HepG2 (cell line): Measurements from ENCODE around the gene MLLT10. TPM values are rescaled to one million over a fixed set of nuclear protein-coding genes. Genes with fewer than 3 reads are reported as not detected.

Experiments
- AKAP8 ChIP-seq: sonication (generic); formaldehyde crosslinking; IDR thresholded peaks from 2 replicates; pipeline ENCODE4 v1.5.1; 2020; ENCODE audit warnings: mild to moderate bottlenecking, missing genetic modification reagents
- CBX2 ChIP-seq, 2 experiments: fragments of 200-600 bp in 1 of 2; sonication (generic); formaldehyde crosslinking in 1 of 2; IDR thresholded peaks; 2 replicates each; pipeline versions ENCODE4 v1.7.0 to v1.8.1; 2018 to 2022; ENCODE audit warnings: low read depth in 2 of 2, low read length in 1 of 2, mild to moderate bottlenecking in 1 of 2, missing genetic modification reagents in 1 of 2
- DR1 ChIP-seq: sonication (generic); formaldehyde crosslinking; IDR thresholded peaks from 2 replicates; pipeline ENCODE4 v1.8.0; 2021; ENCODE audit warnings: mild to moderate bottlenecking, missing genetic modification reagents, inconsistent platforms
- EEA1 ChIP-seq: sonication (generic); formaldehyde crosslinking; IDR thresholded peaks from 2 replicates; pipeline ENCODE4 v1.5.1; 2020; ENCODE audit warnings: mild to moderate bottlenecking, missing genetic modification reagents, borderline replicate concordance
- ESRRA ChIP-seq: sonication (generic); formaldehyde crosslinking; IDR thresholded peaks from 2 replicates; pipeline ENCODE4 v1.5.1; 2020; ENCODE audit warnings: mild to moderate bottlenecking, low read depth, missing genetic modification reagents
- GPN1 ChIP-seq: sonication (generic); formaldehyde crosslinking; IDR thresholded peaks from 2 replicates; pipeline ENCODE4 v1.5.1; 2020; ENCODE audit warnings: missing genetic modification reagents, borderline replicate concordance
- KLF16 ChIP-seq, 2 experiments: sonication (generic) in 1 of 2; formaldehyde crosslinking in 1 of 2; IDR thresholded peaks; 2 replicates each; pipeline versions ENCODE4 v1.6.1 to v1.8.0; 2016 to 2023; ENCODE audit warnings: missing genetic modification reagents in 2 of 2, missing compliant biosample characterization in 1 of 2
- KLF9 ChIP-seq: IDR thresholded peaks from 2 replicates; pipeline ENCODE4 v1.6.1; 2016; ENCODE audit warnings: low read depth
- NCOA5 ChIP-seq: sonication (generic); formaldehyde crosslinking; IDR thresholded peaks from 2 replicates; pipeline ENCODE4 v1.4.0; 2020; ENCODE audit warnings: missing genetic modification reagents
- RBAK ChIP-seq: sonication (generic); formaldehyde crosslinking; IDR thresholded peaks from 2 replicates; pipeline ENCODE4 v1.5.1; 2020; ENCODE audit warnings: mild to moderate bottlenecking, missing genetic modification reagents
- SRF ChIP-seq: IDR thresholded peaks from 2 replicates; pipeline ENCODE4 v1.6.1; 2011; ENCODE audit warnings: mild to moderate bottlenecking, low read depth, low read length, moderate library complexity
- U2AF1 ChIP-seq: fragments of 200-400 bp; formaldehyde crosslinking; optimal IDR thresholded peaks from 2 replicates; pipeline ENCODE3; 2017; ENCODE audit warnings: mild to moderate bottlenecking, low read depth, low read length
- ZBTB33 ChIP-seq: sonication (generic); formaldehyde crosslinking; IDR thresholded peaks from 2 replicates; pipeline ENCODE4 v1.4.0; 2020; ENCODE audit warnings: missing genetic modification reagents
- ZFP36L2 ChIP-seq: sonication (generic); formaldehyde crosslinking; IDR thresholded peaks from 2 replicates; pipeline ENCODE4 v1.4.0; 2020; ENCODE audit warnings: missing genetic modification reagents
- ZMYM2 ChIP-seq: sonication (generic); formaldehyde crosslinking; IDR thresholded peaks from 2 replicates; pipeline ENCODE4 v1.8.0; 2022; ENCODE audit warnings: mild to moderate bottlenecking, missing genetic modification reagents
- ZNF337 ChIP-seq: sonication (generic); formaldehyde crosslinking; IDR thresholded peaks from 2 replicates; pipeline ENCODE4 v1.5.1; 2020; ENCODE audit warnings: missing genetic modification reagents, low read depth, mild to moderate bottlenecking, borderline replicate concordance
- ZNF362 ChIP-seq: sonication (generic); formaldehyde crosslinking; IDR thresholded peaks from 2 replicates; pipeline ENCODE4 v1.4.0; 2020; ENCODE audit warnings: missing genetic modification reagents, mild to moderate bottlenecking, borderline replicate concordance
- ZNF431 ChIP-seq: sonication (generic); formaldehyde crosslinking; IDR thresholded peaks from 2 replicates; pipeline ENCODE4 v1.9.0; 2022; ENCODE audit warnings: missing genetic modification reagents, low read depth, mild to moderate bottlenecking, borderline replicate concordance
- ZNF605 ChIP-seq: sonication (generic); formaldehyde crosslinking; IDR thresholded peaks from 2 replicates; pipeline ENCODE4 v1.8.0; 2022; ENCODE audit warnings: mild to moderate bottlenecking, missing genetic modification reagents
- ZNF816 ChIP-seq: sonication (generic); formaldehyde crosslinking; IDR thresholded peaks from 2 replicates; pipeline ENCODE4 v1.8.0; 2022; ENCODE audit warnings: missing genetic modification reagents, mild to moderate bottlenecking, borderline replicate concordance
- polyA plus RNA-seq, 8 experiments: library from polyadenylated mRNA; depleted of rRNA in 3 of 8; stranded (reverse) in 7 of 8; unstranded in 1 of 8; fragments of >200 nt; fragmentation: Illumina TruSeq in 4 of 8; extraction: Trizol in 4 of 8; gene quantifications; 2 replicates each; pipeline versions ENCODE4 v1.2.1 to v1.2.3, GENCODE V29; 2011 to 2016; ENCODE audit warnings: low read depth in 4 of 8, missing spikeins in 1 of 8, mixed read lengths in 1 of 8; ENCODE audit not compliant: insufficient read depth in 1 of 8
- total RNA-seq, 5 experiments: library from RNA; depleted of rRNA; stranded (reverse); fragments of >200 nt; fragmentation: Illumina TruSeq; extraction: Trizol; gene quantifications; 2 replicates each; pipeline ENCODE4 v1.2.3, GENCODE V29; 2016; ENCODE audit warnings: low read depth in 1 of 5
- TF ChIP-seq, protein P1 (sequence below): sonication (generic); formaldehyde crosslinking; IDR thresholded peaks from 2 replicates; pipeline ENCODE4 v1.4.0; 2020; ENCODE audit warnings: missing genetic modification reagents
- TF ChIP-seq, protein P2 (sequence below): sonication (generic); formaldehyde crosslinking; IDR thresholded peaks from 2 replicates; pipeline ENCODE4 v1.4.0; 2020; ENCODE audit warnings: mild to moderate bottlenecking, missing genetic modification reagents, borderline replicate concordance

The MLLT10 gene
- total and polyA plus RNA-seq, 2 of the 13 experiments (the other 11 are each of a cell fraction or from before 2014, with no cell fraction given) = 51.3 to 84.1 TPM

DNA sequence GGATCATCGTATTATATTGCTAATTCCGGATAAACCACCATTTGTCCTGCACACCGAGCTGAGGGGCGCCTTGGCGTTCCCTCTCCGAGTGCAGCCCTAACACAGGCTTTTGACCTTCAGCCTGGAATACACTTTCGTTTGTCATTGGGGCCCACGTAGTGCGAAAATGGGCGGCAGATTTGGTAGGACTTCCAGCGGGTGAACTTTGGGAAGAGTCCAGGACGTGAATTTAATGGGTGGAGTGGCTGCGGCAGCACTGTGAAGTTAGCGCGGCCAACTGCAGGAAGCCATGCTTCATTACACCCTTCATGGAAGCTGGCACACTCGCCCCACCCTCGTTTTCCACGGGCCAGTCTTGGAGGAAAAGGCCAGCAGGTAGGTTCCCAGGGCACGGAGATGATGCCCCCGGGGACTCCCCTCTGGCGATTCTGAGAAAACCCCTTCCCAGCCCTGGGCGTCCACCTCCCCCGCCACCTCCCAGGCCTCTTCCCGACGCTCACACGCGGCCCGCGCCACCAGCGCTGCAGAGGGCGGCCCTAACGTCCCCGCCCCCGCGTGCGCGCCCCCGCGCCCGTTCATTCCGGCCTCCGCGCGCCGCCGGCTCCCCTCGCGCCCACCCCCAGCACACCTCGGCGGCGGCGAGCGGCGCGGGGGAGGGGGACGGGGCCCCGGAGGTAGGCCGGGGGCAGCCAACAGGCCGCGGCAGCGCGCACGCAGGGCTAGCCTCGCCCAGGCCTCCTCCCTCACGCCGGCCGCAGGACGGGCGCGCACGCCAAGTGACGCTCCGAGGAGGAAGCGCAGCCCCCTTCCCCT, at the start of gene MLLT10 (continued):
- TF ChIP-seq ZMYM2 (CRISPR knock-in tag) (peak; percentile 74; the same call in 1 of the 2 replicates), ZNF605 (peak; percentile 91), EEA1 (CRISPR knock-in tag) (peak; percentile 71; the same call in 1 of the 2 replicates), CBX2 (IDR thresholded peaks at IDR 0.05; ENCODE audit: low read depth, low read length) (no peak), CBX2 (CRISPR knock-in tag; IDR thresholded peaks at IDR 0.05; ENCODE audit: low read depth) (no peak), RBAK (CRISPR knock-in tag) (no peak; the same call in none of the 2 replicates), ESRRA (CRISPR knock-in tag) (peak; percentile 95), SRF (no peak), NCOA5 (CRISPR knock-in tag) (no peak), ZBTB33 (CRISPR knock-in tag) (no peak), ZFP36L2 (CRISPR knock-in tag) (0 out of 2 replicates have a peak, but pooled peaks have one; percentile 40), ZNF431 (CRISPR knock-in tag) (peak; percentile 85; the same call in 1 of the 2 replicates), KLF16 (CRISPR knock-in tag; IDR thresholded peaks at IDR 0.05) (peak in 1 of 2 experiments; percentile 85; a peak in 2 of 4 replicates), GPN1 (CRISPR knock-in tag) (peak; percentile 50; the same call in 1 of the 2 replicates), DR1 (peak; percentile 78), ZNF816 (CRISPR knock-in tag) (no peak; the same call in 1 of the 2 replicates), ZNF337 (CRISPR knock-in tag) (0 out of 2 replicates have a peak, but pooled peaks have one; percentile 13), AKAP8 (CRISPR knock-in tag) (peak; percentile 87), ZNF362 (CRISPR knock-in tag) (peak; percentile 28; the same call in 1 of the 2 replicates), U2AF1 (peak; percentile 55), KLF9 (CRISPR knock-in tag) (no peak)
- TF ChIP-seq, protein P1, sequence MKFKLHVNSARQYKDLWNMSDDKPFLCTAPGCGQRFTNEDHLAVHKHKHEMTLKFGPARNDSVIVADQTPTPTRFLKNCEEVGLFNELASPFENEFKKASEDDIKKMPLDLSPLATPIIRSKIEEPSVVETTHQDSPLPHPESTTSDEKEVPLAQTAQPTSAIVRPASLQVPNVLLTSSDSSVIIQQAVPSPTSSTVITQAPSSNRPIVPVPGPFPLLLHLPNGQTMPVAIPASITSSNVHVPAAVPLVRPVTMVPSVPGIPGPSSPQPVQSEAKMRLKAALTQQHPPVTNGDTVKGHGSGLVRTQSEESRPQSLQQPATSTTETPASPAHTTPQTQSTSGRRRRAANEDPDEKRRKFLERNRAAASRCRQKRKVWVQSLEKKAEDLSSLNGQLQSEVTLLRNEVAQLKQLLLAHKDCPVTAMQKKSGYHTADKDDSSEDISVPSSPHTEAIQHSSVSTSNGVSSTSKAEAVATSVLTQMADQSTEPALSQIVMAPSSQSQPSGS (CRISPR knock-in tag) = 0 out of 2 replicates have a peak, but pooled peaks have one; percentile 48
- TF ChIP-seq, protein P2, sequence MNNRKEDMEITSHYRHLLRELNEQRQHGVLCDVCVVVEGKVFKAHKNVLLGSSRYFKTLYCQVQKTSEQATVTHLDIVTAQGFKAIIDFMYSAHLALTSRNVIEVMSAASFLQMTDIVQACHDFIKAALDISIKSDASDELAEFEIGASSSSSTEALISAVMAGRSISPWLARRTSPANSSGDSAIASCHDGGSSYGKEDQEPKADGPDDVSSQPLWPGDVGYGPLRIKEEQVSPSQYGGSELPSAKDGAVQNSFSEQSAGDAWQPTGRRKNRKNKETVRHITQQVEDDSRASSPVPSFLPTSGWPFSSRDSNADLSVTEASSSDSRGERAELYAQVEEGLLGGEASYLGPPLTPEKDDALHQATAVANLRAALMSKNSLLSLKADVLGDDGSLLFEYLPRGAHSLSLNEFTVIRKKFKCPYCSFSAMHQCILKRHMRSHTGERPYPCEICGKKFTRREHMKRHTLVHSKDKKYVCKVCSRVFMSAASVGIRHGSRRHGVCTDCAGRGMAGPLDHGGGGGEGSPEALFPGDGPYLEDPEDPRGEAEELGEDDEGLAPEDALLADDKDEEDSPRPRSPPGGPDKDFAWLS = 0 out of 2 replicates have a peak, but pooled peaks have one; percentile 79
